Uterus (tissue), 4 donors: Measurements from ENCODE around the gene EPN1. TPM values are rescaled to one million over a fixed set of nuclear protein-coding genes. Genes with fewer than 3 reads are reported as not detected.
A peak's percentile ranks its signal among the peaks of the same experiment; 100 is the strongest.

Experiments used
- DNase-seq, 2 donors: peaks; one replicate each; pipeline ENCODE4 v3.0.0-alpha.2; 2019 to 2020
- H3K27ac ChIP-seq, 2 donors: fragments of 200-600 bp; sonication (generic); 1 replicate in 1 of 2; 2 replicates in 1 of 2; pipeline ENCODE4 v1.5.1; 2016 to 2018
- H3K27me3 ChIP-seq, 2 donors: fragments of 200-600 bp; sonication (generic); one replicate each; pipeline ENCODE4 v1.5.1; 2018 to 2019; ENCODE audit warnings: control low read depth in 1 of 2
- H3K36me3 ChIP-seq, 2 donors: fragments of 200-600 bp; sonication (generic); one replicate each; pipeline ENCODE4 v1.5.1; 2019; ENCODE audit warnings: control low read depth in 1 of 2
- H3K4me1 ChIP-seq, 2 donors: fragments of 200-600 bp; sonication (generic); one replicate each; pipeline ENCODE4 v1.5.1; 2018 to 2019; ENCODE audit warnings: control low read depth in 1 of 2
- H3K4me3 ChIP-seq, 2 donors: fragments of 200-600 bp; sonication (generic); 1 replicate in 1 of 2; 2 replicates in 1 of 2; pipeline ENCODE4 v1.5.1; 2018 to 2019; ENCODE audit warnings: mild to moderate bottlenecking in 1 of 2
- H3K9me3 ChIP-seq, 2 donors: fragments of 200-600 bp; sonication (generic); one replicate each; pipeline ENCODE4 v1.5.1; 2019; ENCODE audit warnings: control low read depth in 1 of 2
- POLR2A ChIP-seq, 2 donors: fragments of 450-650 bp; IDR thresholded peaks; one replicate each; pipeline ENCODE4 v1.6.1; 2016; ENCODE audit warnings: antibody characterized with exemption in 2 of 2, mild to moderate bottlenecking in 1 of 2, moderate library complexity in 1 of 2
- intact Hi-C: fragments of 100-400 bp; cut with DNase I; formaldehyde crosslinking; loops from one replicate; pipeline ENCODE4 v1.15.1; 2023; ENCODE audit warnings: low total_unique reads
- total RNA-seq, 4 donors: library from RNA; depleted of rRNA in 3 of 4; stranded (reverse); fragments of >200 nt in 3 of 4; gene quantifications; one replicate each; pipeline versions ENCODE4 v1.1.0 to v1.2.4, GENCODE V29; 2014 to 2023
- TF ChIP-seq, protein P1 (sequence below), 4 experiments: fragments of 200-600 bp in 2 of 4; fragments of 450-650 bp in 2 of 4; sonication (generic) in 2 of 4; IDR thresholded peaks; one replicate each; pipeline ENCODE4 v1.5.1; 2016 to 2019; ENCODE audit warnings: antibody characterized with exemption in 4 of 4, mild to moderate bottlenecking in 2 of 4, moderate library complexity in 1 of 4
- donor health status: DM: yes; HTN: yes; CAD: no.

The EPN1 gene
- total RNA-seq, 4 donors from 2014 or later, result 27.9 to 88.4 (median 51.7) TPM

DNA sequence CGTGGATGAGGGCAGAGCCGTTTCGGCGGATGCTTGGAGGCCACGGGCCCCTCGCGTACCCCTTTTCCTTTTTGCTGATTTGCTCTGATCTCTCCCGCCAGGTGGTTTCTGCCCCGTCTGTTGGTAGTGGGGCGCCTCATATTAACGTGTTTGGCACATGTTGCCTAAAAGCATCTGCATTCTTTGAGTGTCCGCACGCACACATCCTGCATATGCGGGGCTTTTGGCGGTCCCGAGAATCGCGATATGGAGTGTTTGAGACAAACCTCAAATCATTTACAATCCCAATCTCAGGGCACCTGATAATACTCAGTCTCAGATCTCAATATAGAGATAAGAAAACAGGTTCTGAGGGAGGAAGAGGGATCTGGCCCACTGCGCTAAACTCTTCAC is 19.4 kb upstream of the EPN1 start:
- intact Hi-C loops, result no loop called here
- Histone ChIP-seq H3K4me3 (peak overlapping the region; percentile 80 to 95), H3K27ac (peak overlapping the region; percentile 99 to 100), H3K36me3 (no peaks in the 10 kb centered on the region), H3K9me3 (no peaks in the 10 kb centered on the region), H3K27me3 (no peaks in the 10 kb centered on the region), H3K4me1 (peaks cover 15 to 42% of the 10 kb centered on the region in 2 donors)
- no peak for DNase-seq
- no peak for TF ChIP-seq POLR2A (IDR thresholded peaks at IDR 0.05)
- TF ChIP-seq, protein P1, sequence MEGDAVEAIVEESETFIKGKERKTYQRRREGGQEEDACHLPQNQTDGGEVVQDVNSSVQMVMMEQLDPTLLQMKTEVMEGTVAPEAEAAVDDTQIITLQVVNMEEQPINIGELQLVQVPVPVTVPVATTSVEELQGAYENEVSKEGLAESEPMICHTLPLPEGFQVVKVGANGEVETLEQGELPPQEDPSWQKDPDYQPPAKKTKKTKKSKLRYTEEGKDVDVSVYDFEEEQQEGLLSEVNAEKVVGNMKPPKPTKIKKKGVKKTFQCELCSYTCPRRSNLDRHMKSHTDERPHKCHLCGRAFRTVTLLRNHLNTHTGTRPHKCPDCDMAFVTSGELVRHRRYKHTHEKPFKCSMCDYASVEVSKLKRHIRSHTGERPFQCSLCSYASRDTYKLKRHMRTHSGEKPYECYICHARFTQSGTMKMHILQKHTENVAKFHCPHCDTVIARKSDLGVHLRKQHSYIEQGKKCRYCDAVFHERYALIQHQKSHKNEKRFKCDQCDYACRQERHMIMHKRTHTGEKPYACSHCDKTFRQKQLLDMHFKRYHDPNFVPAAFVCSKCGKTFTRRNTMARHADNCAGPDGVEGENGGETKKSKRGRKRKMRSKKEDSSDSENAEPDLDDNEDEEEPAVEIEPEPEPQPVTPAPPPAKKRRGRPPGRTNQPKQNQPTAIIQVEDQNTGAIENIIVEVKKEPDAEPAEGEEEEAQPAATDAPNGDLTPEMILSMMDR (IDR thresholded peaks at IDR 0.05), result no peak

DNA sequence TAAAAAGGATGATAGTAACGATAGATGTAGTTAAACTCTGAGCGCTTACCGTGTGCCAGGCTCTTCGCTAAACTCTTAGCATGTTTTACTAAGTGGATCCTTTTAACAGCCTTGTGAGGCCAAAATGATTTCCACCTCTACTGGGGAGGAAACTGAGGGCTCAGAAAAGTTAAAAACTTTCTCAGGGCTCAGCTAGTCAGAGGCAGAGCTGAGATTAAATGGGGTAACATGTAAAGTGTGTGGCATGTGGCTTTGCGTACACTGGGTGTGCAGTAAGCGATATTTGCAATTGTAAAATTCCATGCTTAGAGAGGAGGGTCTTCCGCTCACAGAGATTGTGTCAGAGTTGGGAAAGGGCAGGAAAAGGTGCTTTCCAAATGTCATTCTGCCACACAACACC is 18.5 kb upstream of the EPN1 start:
- no peak for DNase-seq
- intact Hi-C loops, result no loop called here
- Histone ChIP-seq H3K27me3 (no peaks in the 10 kb centered on the region), H3K4me3 (peak overlapping the region; percentile 80 to 95), H3K4me1 (peaks cover 15 to 42% of the 10 kb centered on the region in 2 donors), H3K36me3 (no peaks in the 10 kb centered on the region), H3K9me3 (no peaks in the 10 kb centered on the region), H3K27ac (no peak overlapping the region)
- TF ChIP-seq, protein P1 (IDR thresholded peaks at IDR 0.05), result no peak
- TF ChIP-seq POLR2A (IDR thresholded peaks at IDR 0.05), result no peak

- H3K9me3 ChIP-seq, result no peaks in the 10 kb centered on the region
- peaks cover 15 to 42% of the 10 kb centered on the region in 2 donors for H3K4me1 ChIP-seq
- H3K27me3 ChIP-seq, result no peaks in the 10 kb centered on the region
- no peak for DNase-seq
- TF ChIP-seq, protein P1 (IDR thresholded peaks at IDR 0.05), result no peak
- TF ChIP-seq POLR2A (IDR thresholded peaks at IDR 0.05), result no peak
- H3K4me3 ChIP-seq, result peak overlapping the region in 1 of 2 donors; percentile 1
- H3K27ac ChIP-seq, result no peak overlapping the region
- intact Hi-C loops, result no loop called here
- no peaks in the 10 kb centered on the region for H3K36me3 ChIP-seq
Measured at GRCh38 chr19:55656988-55657747, 17.9 kb upstream of the EPN1 start.

GRCh38 chr19:55658846-55659459 is 16.1 kb upstream of the EPN1 start:
- intact Hi-C loops, result no loop called here
- no peak for DNase-seq
- TF ChIP-seq, protein P1 (IDR thresholded peaks at IDR 0.05), result no peak
- no peak for TF ChIP-seq POLR2A (IDR thresholded peaks at IDR 0.05)
- no peaks in the 10 kb centered on the region for H3K36me3 ChIP-seq
- H3K4me3 ChIP-seq, result no peak overlapping the region
- H3K27ac ChIP-seq, result no peak overlapping the region
- H3K27me3 ChIP-seq, result no peaks in the 10 kb centered on the region
- peaks cover 15 to 42% of the 10 kb centered on the region in 2 donors for H3K4me1 ChIP-seq
- no peaks in the 10 kb centered on the region for H3K9me3 ChIP-seq

- H3K9me3 ChIP-seq, result no peaks in the 10 kb centered on the region
- H3K36me3 ChIP-seq, result no peaks in the 10 kb centered on the region
- no peak overlapping the region for H3K27ac ChIP-seq
- peaks cover 15 to 42% of the 10 kb centered on the region in 2 donors for H3K4me1 ChIP-seq
- TF ChIP-seq, protein P1 (IDR thresholded peaks at IDR 0.05), result no peak
- TF ChIP-seq POLR2A (IDR thresholded peaks at IDR 0.05), result no peak
- no peaks in the 10 kb centered on the region for H3K27me3 ChIP-seq
- H3K4me3 ChIP-seq, result no peak overlapping the region
- no peak for DNase-seq
- intact Hi-C loops, result no loop called here
Measured at GRCh38 chr19:55659822-55660221, 15.2 kb upstream of the EPN1 start.
